HEK293 (cell line): Measurements from ENCODE around the gene MPZL2.
A peak's percentile ranks its signal among the peaks of the same experiment; 100 is the strongest.

Experiments
- CTCF ChIA-PET: fragments of 350-600 bp; formaldehyde crosslinking; extraction: SDS; loops from one replicate; lab custom pipeline; 2021; ENCODE audit warnings: antibody characterized with exemption; lab: Yijun Ruan, JAX
- POLR2A ChIA-PET: fragments of 300-600 bp; formaldehyde crosslinking; extraction: SDS; loops from one replicate; lab custom pipeline; 2020; ENCODE audit warnings: antibody characterized with exemption, inconsistent platforms; lab: Yijun Ruan, JAX
- H3K27ac ChIP-seq: fragments of 200-500 bp; sonication (Bioruptor generic); 2 replicates; pipeline ENCODE4 v1.5.1; 2014; ENCODE audit warnings: low read depth, low read length, control low read depth, inconsistent platforms; ENCODE audit errors: extremely low read depth
- H3K36me3 ChIP-seq, 2 experiments: fragments of 200-500 bp in 1 of 2; sonication (Bioruptor generic) in 1 of 2; 1 replicate in 1 of 2; 2 replicates in 1 of 2; pipeline ENCODE4 v1.5.1; 2014 to 2017; ENCODE audit warnings: inconsistent platforms in 2 of 2, low read length in 2 of 2; ENCODE audit not compliant: control insufficient read depth in 2 of 2, insufficient read depth in 1 of 2
- H3K4me1 ChIP-seq: fragments of 200-500 bp; sonication (Bioruptor generic); 2 replicates; pipeline ENCODE4 v1.5.1; 2014; ENCODE audit warnings: mild to moderate bottlenecking, low read length, inconsistent platforms; ENCODE audit not compliant: control insufficient read depth, insufficient read depth
- H3K4me3 ChIP-seq: 2 replicates; pipeline ENCODE4 v1.5.1; 2011; ENCODE audit warnings: low read depth, mild to moderate bottlenecking, control low read depth, low read length, moderate library complexity
- H3K9me3 ChIP-seq: fragments of 200-500 bp; sonication (Bioruptor generic); 2 replicates; pipeline ENCODE4 v1.5.1; 2014; ENCODE audit warnings: low read depth, low read length, inconsistent platforms; ENCODE audit not compliant: control insufficient read depth, insufficient read depth
- PRDM2 ChIP-seq: fragments of 450-650 bp; formaldehyde crosslinking; IDR thresholded peaks from 2 replicates; pipeline ENCODE4 v1.5.1; 2016; ENCODE audit warnings: missing biosample characterization, missing genetic modification characterization, borderline replicate concordance
- SALL2 ChIP-seq: fragments of 450-650 bp; formaldehyde crosslinking; IDR thresholded peaks from 2 replicates; pipeline ENCODE4 v1.5.0; 2017; ENCODE audit warnings: missing biosample characterization, mild to moderate bottlenecking, missing genetic modification characterization, borderline replicate concordance
- ZBTB48 ChIP-seq: fragments of 450-650 bp; formaldehyde crosslinking; IDR thresholded peaks from 2 replicates; pipeline ENCODE4 v1.5.1; 2016; ENCODE audit warnings: missing biosample characterization, missing genetic modification characterization
- ZFHX2 ChIP-seq: fragments of 450-650 bp; formaldehyde crosslinking; conservative IDR thresholded peaks from 2 replicates; pipeline ENCODE4 v1.5.1; 2016; ENCODE audit warnings: missing biosample characterization, missing genetic modification characterization
- ZNF148 ChIP-seq: fragments of 450-650 bp; formaldehyde crosslinking; IDR thresholded peaks from 2 replicates; pipeline ENCODE4 v1.5.0; 2017; ENCODE audit warnings: missing biosample characterization, missing genetic modification characterization, borderline replicate concordance
- ZNF433 ChIP-seq: fragments of 450-650 bp; formaldehyde crosslinking; IDR thresholded peaks from 2 replicates; pipeline ENCODE4 v1.5.1; 2016; ENCODE audit warnings: missing biosample characterization, missing genetic modification characterization, low read depth
- ZNF596 ChIP-seq: fragments of 450-650 bp; IDR thresholded peaks from 2 replicates; pipeline ENCODE4 v1.5.0; 2018; ENCODE audit warnings: missing biosample characterization, mild to moderate bottlenecking, missing genetic modification characterization, moderate library complexity
- ZNF664 ChIP-seq: fragments of 450-650 bp; formaldehyde crosslinking; IDR thresholded peaks from 2 replicates; pipeline ENCODE4 v1.5.1; 2016; ENCODE audit warnings: missing biosample characterization, missing genetic modification characterization
- ZNF704 ChIP-seq: fragments of 450-650 bp; formaldehyde crosslinking; IDR thresholded peaks from 2 replicates; pipeline ENCODE4 v1.5.1; 2016; ENCODE audit warnings: missing biosample characterization, missing genetic modification characterization
- ZNF747 ChIP-seq: fragments of 450-650 bp; formaldehyde crosslinking; IDR thresholded peaks from 2 replicates; pipeline ENCODE4 v1.5.1; 2016; ENCODE audit warnings: missing biosample characterization, missing genetic modification characterization
- ZNF785 ChIP-seq: fragments of 450-650 bp; formaldehyde crosslinking; IDR thresholded peaks from 2 replicates; pipeline ENCODE4 v1.5.1; 2016; ENCODE audit warnings: missing biosample characterization, missing genetic modification characterization
- ZNF837 ChIP-seq: fragments of 450-650 bp; formaldehyde crosslinking; IDR thresholded peaks from 2 replicates; pipeline ENCODE4 v1.5.1; 2016; ENCODE audit warnings: missing biosample characterization, missing genetic modification characterization
- TF ChIP-seq, protein P1 (sequence below): fragments of 450-650 bp; formaldehyde crosslinking; IDR thresholded peaks from 2 replicates; pipeline ENCODE4 v1.5.1; 2016; ENCODE audit warnings: missing biosample characterization, missing genetic modification characterization, borderline replicate concordance

The MPZL2 gene

GRCh38 chr11:118234833-118235232 is 29.3 kb downstream of the MPZL2 start:
- Histone ChIP-seq H3K27ac (no peak overlapping the region), H3K36me3 (no peaks in the 10 kb centered on the region), H3K4me1 (no peaks in the 10 kb centered on the region), H3K9me3 (no peaks in the 10 kb centered on the region), H3K4me3 (no peak overlapping the region)
- CTCF ChIA-PET: no interaction called here
- POLR2A ChIA-PET: no interaction called here
- TF ChIP-seq ZNF837 (no peak), ZBTB48 (tag by site-specific recombination) (no peak), ZFHX2 (tag by site-specific recombination) (no peak), SALL2 (no peak)

DNA sequence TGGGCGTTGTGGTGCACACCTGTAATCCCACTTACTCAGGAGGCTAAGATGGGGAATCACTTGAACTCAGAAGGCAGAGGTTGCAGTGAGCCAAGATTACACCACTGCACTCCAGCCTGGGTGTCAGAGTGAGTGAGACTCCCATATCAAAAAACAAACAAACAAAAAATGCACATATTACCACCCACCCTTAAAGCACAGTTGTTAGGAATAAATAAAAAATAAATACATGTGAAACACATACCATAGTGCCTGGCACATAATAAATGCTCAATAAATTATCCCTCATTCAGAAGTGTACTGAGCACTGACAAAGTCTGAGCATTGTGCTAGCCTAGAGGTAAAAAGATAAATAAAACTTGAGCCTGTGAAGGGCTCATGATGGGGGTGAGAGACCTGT is 30.2 kb downstream of the MPZL2 start:
- peak; percentile 66; the same call in 1 of the 2 replicates for TF ChIP-seq ZNF664
- TF ChIP-seq, protein P1, sequence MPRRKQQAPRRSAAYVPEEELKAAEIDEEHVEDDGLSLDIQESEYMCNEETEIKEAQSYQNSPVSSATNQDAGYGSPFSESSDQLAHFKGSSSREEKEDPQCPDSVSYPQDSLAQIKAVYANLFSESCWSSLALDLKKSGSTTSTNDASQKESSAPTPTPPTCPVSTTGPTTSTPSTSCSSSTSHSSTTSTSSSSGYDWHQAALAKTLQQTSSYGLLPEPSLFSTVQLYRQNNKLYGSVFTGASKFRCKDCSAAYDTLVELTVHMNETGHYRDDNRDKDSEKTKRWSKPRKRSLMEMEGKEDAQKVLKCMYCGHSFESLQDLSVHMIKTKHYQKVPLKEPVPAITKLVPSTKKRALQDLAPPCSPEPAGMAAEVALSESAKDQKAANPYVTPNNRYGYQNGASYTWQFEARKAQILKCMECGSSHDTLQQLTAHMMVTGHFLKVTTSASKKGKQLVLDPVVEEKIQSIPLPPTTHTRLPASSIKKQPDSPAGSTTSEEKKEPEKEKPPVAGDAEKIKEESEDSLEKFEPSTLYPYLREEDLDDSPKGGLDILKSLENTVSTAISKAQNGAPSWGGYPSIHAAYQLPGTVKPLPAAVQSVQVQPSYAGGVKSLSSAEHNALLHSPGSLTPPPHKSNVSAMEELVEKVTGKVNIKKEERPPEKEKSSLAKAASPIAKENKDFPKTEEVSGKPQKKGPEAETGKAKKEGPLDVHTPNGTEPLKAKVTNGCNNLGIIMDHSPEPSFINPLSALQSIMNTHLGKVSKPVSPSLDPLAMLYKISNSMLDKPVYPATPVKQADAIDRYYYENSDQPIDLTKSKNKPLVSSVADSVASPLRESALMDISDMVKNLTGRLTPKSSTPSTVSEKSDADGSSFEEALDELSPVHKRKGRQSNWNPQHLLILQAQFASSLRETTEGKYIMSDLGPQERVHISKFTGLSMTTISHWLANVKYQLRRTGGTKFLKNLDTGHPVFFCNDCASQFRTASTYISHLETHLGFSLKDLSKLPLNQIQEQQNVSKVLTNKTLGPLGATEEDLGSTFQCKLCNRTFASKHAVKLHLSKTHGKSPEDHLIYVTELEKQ (tag by site-specific recombination): no peak
- TF ChIP-seq ZNF433 (tag by site-specific recombination): no peak
- H3K27ac ChIP-seq: no peak overlapping the region
- POLR2A ChIA-PET: no interaction called here

GRCh38 chr11:118233377-118233776 is 30.7 kb downstream of the MPZL2 start:
- Histone ChIP-seq H3K36me3 (no peaks in the 10 kb centered on the region), H3K9me3 (no peaks in the 10 kb centered on the region), H3K4me3 (no peak overlapping the region), H3K4me1 (no peaks in the 10 kb centered on the region)
- ChIA-PET CTCF (no interaction called here), POLR2A (no interaction called here)
- TF ChIP-seq ZNF704 (tag by site-specific recombination) (no peak), ZNF747 (tag by site-specific recombination) (no peak), ZNF596 (tag by site-specific recombination) (no peak), ZNF148 (tag by site-specific recombination) (no peak), ZNF785 (tag by site-specific recombination) (no peak), PRDM2 (tag by site-specific recombination) (no peak)
- TF ChIP-seq, all 188 proteins: peak for 0
- H3K27ac ChIP-seq: no peak overlapping the region

More for the DNA sequence above, 30.2 kb downstream of the MPZL2 start:
- Histone ChIP-seq H3K36me3 (no peaks in the 10 kb centered on the region), H3K4me3 (no peak overlapping the region), H3K4me1 (no peaks in the 10 kb centered on the region), H3K9me3 (no peaks in the 10 kb centered on the region)
- CTCF ChIA-PET: no interaction called here
